HepG2 (cell line): ENCODE data around the gene SLC9B2. TPM values are rescaled to one million over a fixed set of nuclear protein-coding genes. Genes with fewer than 3 reads are reported as not detected.

Source experiments
- CREB1 ChIP-seq, 2 experiments: fragments of 450-650 bp in 1 of 2; IDR thresholded peaks; 2 replicates each; pipeline ENCODE4 v1.6.1; 2016 to 2017; ENCODE audit warnings: control low read depth in 1 of 2, mild to moderate bottlenecking in 1 of 2, missing compliant biosample characterization in 1 of 2, missing genetic modification characterization in 1 of 2
- MAF1 ChIP-seq: sonication (generic); formaldehyde crosslinking; IDR thresholded peaks from 2 replicates; pipeline ENCODE4 v1.5.0; 2020; ENCODE audit warnings: missing genetic modification reagents, borderline replicate concordance
- SRSF9 ChIP-seq: fragments of 200-400 bp; formaldehyde crosslinking; IDR thresholded peaks from 2 replicates; pipeline ENCODE4 v1.6.1; 2018; ENCODE audit warnings: borderline replicate concordance, mild to moderate bottlenecking, low read depth, low read length; ENCODE audit not compliant: insufficient read depth, poor library complexity, severe bottlenecking
- TBX2 ChIP-seq: sonication (generic); formaldehyde crosslinking; IDR thresholded peaks from 2 replicates; pipeline ENCODE4 v1.5.0; 2020; ENCODE audit warnings: missing genetic modification reagents, mild to moderate bottlenecking, borderline replicate concordance
- polyA plus RNA-seq, 8 experiments: library from polyadenylated mRNA; depleted of rRNA in 3 of 8; stranded (reverse) in 7 of 8; unstranded in 1 of 8; fragments of >200 nt; fragmentation: Illumina TruSeq in 4 of 8; extraction: Trizol in 4 of 8; gene quantifications; 2 replicates each; pipeline versions ENCODE4 v1.2.1 to v1.2.3, GENCODE V29; 2011 to 2016; ENCODE audit warnings: low read depth in 4 of 8, missing spikeins in 1 of 8, mixed read lengths in 1 of 8; ENCODE audit not compliant: insufficient read depth in 1 of 8
- total RNA-seq, 5 experiments: library from RNA; depleted of rRNA; stranded (reverse); fragments of >200 nt; fragmentation: Illumina TruSeq; extraction: Trizol; gene quantifications; 2 replicates each; pipeline ENCODE4 v1.2.3, GENCODE V29; 2016; ENCODE audit warnings: low read depth in 1 of 5
- TF ChIP-seq, protein P1 (sequence below): sonication (generic); formaldehyde crosslinking; IDR thresholded peaks from 2 replicates; pipeline ENCODE4 v1.9.0; 2021; ENCODE audit warnings: mild to moderate bottlenecking, missing genetic modification reagents
- TF ChIP-seq, protein P2 (sequence below): sonication (generic); formaldehyde crosslinking; IDR thresholded peaks from 2 replicates; pipeline ENCODE4 v1.4.0; 2020; ENCODE audit warnings: missing genetic modification reagents
- TF ChIP-seq, protein P3 (sequence below): sonication (generic); IDR thresholded peaks from 2 replicates; pipeline ENCODE4 v1.6.1; 2016; ENCODE audit warnings: low read depth, borderline replicate concordance
- TF ChIP-seq, protein P4 (sequence below), 2 experiments: fragments of 450-650 bp in 1 of 2; sonication (generic) in 1 of 2; formaldehyde crosslinking in 1 of 2; IDR thresholded peaks; 2 replicates each; pipeline versions ENCODE4 v1.6.1 to v1.8.0; 2016 to 2022; ENCODE audit warnings: antibody characterized with exemption in 1 of 2, mild to moderate bottlenecking in 1 of 2, missing genetic modification reagents in 1 of 2

SLC9B2 gene
- total and polyA plus RNA-seq, 2 of the 13 experiments (the other 11 are each of a cell fraction or from before 2014, with no cell fraction given) = 23.5 to 38.5 TPM

DNA sequence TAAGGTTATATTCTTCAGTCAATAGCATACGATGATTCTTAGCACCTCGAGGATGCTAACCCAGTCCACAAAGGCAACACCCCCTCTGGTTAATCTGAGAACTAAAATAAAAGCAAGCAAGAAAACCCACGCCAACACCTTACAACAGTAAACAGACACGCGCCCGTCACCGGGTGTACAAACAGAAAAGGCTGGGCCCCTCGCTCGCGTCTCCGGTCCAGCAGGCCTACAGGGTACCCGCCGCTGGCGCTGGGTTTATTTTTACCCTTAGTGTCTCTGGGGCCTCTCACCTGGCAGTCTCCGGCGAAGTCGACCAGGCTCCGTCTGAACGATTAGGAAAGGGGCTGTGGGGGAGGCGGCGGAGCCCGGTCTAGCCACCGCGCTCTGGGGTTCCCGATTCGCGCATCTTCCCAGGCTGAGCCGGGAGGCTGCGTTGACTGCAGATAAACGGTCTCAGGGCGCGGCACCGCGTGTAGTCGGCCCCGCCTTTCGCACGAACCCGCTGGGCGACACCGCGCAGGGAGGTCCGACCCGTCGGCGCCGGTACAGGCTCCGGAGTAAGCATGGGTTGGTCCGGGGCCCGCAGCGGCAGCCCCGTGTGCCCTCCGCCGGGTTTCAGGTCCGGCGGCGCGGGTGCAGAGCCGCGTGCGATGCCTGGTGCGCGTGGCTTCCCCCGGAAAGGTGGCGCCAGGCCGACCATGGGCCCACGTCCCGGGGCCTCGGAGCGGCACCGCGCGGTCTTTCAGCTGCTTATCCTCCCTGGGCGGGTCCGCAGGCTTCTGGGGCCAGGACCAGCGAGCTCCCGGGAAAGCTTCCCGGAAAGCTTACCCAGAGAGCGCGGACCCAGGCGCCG lies 441 bp downstream of the SLC9B2 start (continued):
- TF ChIP-seq, protein P1, sequence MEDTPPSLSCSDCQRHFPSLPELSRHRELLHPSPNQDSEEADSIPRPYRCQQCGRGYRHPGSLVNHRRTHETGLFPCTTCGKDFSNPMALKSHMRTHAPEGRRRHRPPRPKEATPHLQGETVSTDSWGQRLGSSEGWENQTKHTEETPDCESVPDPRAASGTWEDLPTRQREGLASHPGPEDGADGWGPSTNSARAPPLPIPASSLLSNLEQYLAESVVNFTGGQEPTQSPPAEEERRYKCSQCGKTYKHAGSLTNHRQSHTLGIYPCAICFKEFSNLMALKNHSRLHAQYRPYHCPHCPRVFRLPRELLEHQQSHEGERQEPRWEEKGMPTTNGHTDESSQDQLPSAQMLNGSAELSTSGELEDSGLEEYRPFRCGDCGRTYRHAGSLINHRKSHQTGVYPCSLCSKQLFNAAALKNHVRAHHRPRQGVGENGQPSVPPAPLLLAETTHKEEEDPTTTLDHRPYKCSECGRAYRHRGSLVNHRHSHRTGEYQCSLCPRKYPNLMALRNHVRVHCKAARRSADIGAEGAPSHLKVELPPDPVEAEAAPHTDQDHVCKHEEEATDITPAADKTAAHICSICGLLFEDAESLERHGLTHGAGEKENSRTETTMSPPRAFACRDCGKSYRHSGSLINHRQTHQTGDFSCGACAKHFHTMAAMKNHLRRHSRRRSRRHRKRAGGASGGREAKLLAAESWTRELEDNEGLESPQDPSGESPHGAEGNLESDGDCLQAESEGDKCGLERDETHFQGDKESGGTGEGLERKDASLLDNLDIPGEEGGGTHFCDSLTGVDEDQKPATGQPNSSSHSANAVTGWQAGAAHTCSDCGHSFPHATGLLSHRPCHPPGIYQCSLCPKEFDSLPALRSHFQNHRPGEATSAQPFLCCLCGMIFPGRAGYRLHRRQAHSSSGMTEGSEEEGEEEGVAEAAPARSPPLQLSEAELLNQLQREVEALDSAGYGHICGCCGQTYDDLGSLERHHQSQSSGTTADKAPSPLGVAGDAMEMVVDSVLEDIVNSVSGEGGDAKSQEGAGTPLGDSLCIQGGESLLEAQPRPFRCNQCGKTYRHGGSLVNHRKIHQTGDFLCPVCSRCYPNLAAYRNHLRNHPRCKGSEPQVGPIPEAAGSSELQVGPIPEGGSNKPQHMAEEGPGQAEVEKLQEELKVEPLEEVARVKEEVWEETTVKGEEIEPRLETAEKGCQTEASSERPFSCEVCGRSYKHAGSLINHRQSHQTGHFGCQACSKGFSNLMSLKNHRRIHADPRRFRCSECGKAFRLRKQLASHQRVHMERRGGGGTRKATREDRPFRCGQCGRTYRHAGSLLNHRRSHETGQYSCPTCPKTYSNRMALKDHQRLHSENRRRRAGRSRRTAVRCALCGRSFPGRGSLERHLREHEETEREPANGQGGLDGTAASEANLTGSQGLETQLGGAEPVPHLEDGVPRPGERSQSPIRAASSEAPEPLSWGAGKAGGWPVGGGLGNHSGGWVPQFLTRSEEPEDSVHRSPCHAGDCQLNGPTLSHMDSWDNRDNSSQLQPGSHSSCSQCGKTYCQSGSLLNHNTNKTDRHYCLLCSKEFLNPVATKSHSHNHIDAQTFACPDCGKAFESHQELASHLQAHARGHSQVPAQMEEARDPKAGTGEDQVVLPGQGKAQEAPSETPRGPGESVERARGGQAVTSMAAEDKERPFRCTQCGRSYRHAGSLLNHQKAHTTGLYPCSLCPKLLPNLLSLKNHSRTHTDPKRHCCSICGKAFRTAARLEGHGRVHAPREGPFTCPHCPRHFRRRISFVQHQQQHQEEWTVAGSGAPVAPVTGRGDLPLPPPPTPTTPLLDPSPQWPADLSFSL (CRISPR knock-in tag) = no peak
- TF ChIP-seq, protein P2, sequence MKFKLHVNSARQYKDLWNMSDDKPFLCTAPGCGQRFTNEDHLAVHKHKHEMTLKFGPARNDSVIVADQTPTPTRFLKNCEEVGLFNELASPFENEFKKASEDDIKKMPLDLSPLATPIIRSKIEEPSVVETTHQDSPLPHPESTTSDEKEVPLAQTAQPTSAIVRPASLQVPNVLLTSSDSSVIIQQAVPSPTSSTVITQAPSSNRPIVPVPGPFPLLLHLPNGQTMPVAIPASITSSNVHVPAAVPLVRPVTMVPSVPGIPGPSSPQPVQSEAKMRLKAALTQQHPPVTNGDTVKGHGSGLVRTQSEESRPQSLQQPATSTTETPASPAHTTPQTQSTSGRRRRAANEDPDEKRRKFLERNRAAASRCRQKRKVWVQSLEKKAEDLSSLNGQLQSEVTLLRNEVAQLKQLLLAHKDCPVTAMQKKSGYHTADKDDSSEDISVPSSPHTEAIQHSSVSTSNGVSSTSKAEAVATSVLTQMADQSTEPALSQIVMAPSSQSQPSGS (CRISPR knock-in tag) = peak; percentile 64
- TF ChIP-seq, protein P3, sequence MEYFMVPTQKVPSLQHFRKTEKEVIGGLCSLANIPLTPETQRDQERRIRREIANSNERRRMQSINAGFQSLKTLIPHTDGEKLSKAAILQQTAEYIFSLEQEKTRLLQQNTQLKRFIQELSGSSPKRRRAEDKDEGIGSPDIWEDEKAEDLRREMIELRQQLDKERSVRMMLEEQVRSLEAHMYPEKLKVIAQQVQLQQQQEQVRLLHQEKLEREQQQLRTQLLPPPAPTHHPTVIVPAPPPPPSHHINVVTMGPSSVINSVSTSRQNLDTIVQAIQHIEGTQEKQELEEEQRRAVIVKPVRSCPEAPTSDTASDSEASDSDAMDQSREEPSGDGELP = no peak; the same call in 1 of the 2 replicates
- TF ChIP-seq, protein P4, sequence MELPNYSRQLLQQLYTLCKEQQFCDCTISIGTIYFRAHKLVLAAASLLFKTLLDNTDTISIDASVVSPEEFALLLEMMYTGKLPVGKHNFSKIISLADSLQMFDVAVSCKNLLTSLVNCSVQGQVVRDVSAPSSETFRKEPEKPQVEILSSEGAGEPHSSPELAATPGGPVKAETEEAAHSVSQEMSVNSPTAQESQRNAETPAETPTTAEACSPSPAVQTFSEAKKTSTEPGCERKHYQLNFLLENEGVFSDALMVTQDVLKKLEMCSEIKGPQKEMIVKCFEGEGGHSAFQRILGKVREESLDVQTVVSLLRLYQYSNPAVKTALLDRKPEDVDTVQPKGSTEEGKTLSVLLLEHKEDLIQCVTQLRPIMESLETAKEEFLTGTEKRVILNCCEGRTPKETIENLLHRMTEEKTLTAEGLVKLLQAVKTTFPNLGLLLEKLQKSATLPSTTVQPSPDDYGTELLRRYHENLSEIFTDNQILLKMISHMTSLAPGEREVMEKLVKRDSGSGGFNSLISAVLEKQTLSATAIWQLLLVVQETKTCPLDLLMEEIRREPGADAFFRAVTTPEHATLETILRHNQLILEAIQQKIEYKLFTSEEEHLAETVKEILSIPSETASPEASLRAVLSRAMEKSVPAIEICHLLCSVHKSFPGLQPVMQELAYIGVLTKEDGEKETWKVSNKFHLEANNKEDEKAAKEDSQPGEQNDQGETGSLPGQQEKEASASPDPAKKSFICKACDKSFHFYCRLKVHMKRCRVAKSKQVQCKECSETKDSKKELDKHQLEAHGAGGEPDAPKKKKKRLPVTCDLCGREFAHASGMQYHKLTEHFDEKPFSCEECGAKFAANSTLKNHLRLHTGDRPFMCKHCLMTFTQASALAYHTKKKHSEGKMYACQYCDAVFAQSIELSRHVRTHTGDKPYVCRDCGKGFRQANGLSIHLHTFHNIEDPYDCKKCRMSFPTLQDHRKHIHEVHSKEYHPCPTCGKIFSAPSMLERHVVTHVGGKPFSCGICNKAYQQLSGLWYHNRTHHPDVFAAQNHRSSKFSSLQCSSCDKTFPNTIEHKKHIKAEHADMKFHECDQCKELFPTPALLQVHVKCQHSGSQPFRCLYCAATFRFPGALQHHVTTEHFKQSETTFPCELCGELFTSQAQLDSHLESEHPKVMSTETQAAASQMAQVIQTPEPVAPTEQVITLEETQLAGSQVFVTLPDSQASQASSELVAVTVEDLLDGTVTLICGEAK (IDR thresholded peaks at IDR 0.05) = no peak
- TF ChIP-seq, protein P4 (CRISPR knock-in tag; IDR thresholded peaks at IDR 0.05) = peak; percentile 57; the same call in 1 of the 2 replicates
- TF ChIP-seq TBX2 (CRISPR knock-in tag) = peak; percentile 82
- TF ChIP-seq SRSF9 = no peak
- TF ChIP-seq CREB1 (IDR thresholded peaks at IDR 0.05) = no peak
- no peak for TF ChIP-seq CREB1 (CRISPR knock-in tag; IDR thresholded peaks at IDR 0.05)
- no peak for TF ChIP-seq MAF1 (CRISPR knock-in tag)
